Calu3 (cell line): Measurements from ENCODE around the gene LTC4S. TPM values are rescaled to one million over a fixed set of nuclear protein-coding genes. Genes with fewer than 3 reads are reported as not detected.

ENCODE experiments used
- BruUV-seq: library from RNA; stranded (reverse); fragments of 400-500 nt; replicated peaks from 2 replicates; lab custom pipeline; 2021; lab: Mats Ljungman, UMichigan
- CTCF ChIA-PET: fragments of 300-600 bp; sonication (Branson Sonifier 250); formaldehyde crosslinking; loops from one replicate; lab custom pipeline; 2022; ENCODE audit warnings: antibody characterized with exemption; lab: Charles Lee
- DNase-seq: peaks from one replicate; pipeline ENCODE4 v3.0.0; 2022
- H3K27ac Mint-ChIP-seq: one replicate; pipeline ENCODE4 v1.8.0; 2022; ENCODE audit warnings: mixed read lengths; ENCODE audit not compliant: unreplicated experiment
- H3K27me3 Mint-ChIP-seq: one replicate; pipeline ENCODE4 v1.8.0; 2022; ENCODE audit warnings: mixed read lengths; ENCODE audit not compliant: unreplicated experiment
- H3K36me3 Mint-ChIP-seq: one replicate; pipeline ENCODE4 v1.8.0; 2022; ENCODE audit warnings: mild to moderate bottlenecking, moderate library complexity, mixed read lengths; ENCODE audit not compliant: insufficient read depth, unreplicated experiment
- H3K4me1 Mint-ChIP-seq: one replicate; pipeline ENCODE4 v1.8.0; 2022; ENCODE audit warnings: mild to moderate bottlenecking, low read depth, mixed read lengths; ENCODE audit not compliant: unreplicated experiment
- H3K4me3 Mint-ChIP-seq: one replicate; pipeline ENCODE4 v1.8.0; 2022; ENCODE audit warnings: mild to moderate bottlenecking, low read depth, moderate library complexity, mixed read lengths; ENCODE audit not compliant: unreplicated experiment
- H3K9me3 Mint-ChIP-seq: one replicate; pipeline ENCODE4 v1.8.0; 2022; ENCODE audit warnings: low read depth, mixed read lengths; ENCODE audit not compliant: unreplicated experiment
- CTCF ChIP-seq: fragments of 200-600 bp; IDR thresholded peaks from one replicate; pipeline ENCODE4 v1.8.0; 2022; ENCODE audit warnings: antibody characterized with exemption; ENCODE audit not compliant: unreplicated experiment
- intact Hi-C: fragments of 100-400 bp; cut with micrococcal nuclease; formaldehyde crosslinking; loops from one replicate; pipeline ENCODE4 v1.10.0; 2022; ENCODE audit not compliant: unreplicated experiment
- total RNA-seq: library from RNA; stranded (reverse); gene quantifications from 2 replicates; pipeline ENCODE4 v1.2.3, GENCODE V29; 2022

The LTC4S gene
- total RNA-seq, 1 experiment from 2014 or later: 4.9 TPM

- Mint-ChIP-seq H3K4me3 (peak overlapping the region; percentile 97), H3K4me1 (peaks cover 74% of the 10 kb centered on the region), H3K36me3 (peaks cover 100% of the 10 kb centered on the region), H3K9me3 (no peaks in the 10 kb centered on the region), H3K27me3 (no peaks in the 10 kb centered on the region), H3K27ac (peak overlapping the region; percentile 74)
- DNase-seq: no peak
- intact Hi-C loops: no loop called here
- BruUV-seq: no TSS peak
- TF ChIP-seq CTCF: no peak
- CTCF ChIA-PET: interaction anchor here (1.2 kb wide), 1 partner anchor 10 kb away, joined by 3 read pairs; no protein-coding TSS in a partner anchor
Observed at GRCh38 chr5:179827680-179828079, 33.9 kb downstream of the LTC4S start.

GRCh38 chr5:179828756-179829421, 35.1 kb downstream of the LTC4S start:
- CTCF ChIA-PET: no interaction called here
- DNase-seq: no peak
- Mint-ChIP-seq H3K4me1 (peaks cover 84% of the 10 kb centered on the region), H3K9me3 (no peaks in the 10 kb centered on the region), H3K27me3 (no peaks in the 10 kb centered on the region), H3K36me3 (peaks cover 100% of the 10 kb centered on the region), H3K4me3 (no peak overlapping the region), H3K27ac (peak overlapping the region; percentile 60)
- BruUV-seq: no TSS peak
- no peak for TF ChIP-seq CTCF
- intact Hi-C loops: no loop called here

- peak overlapping the region; percentile 60 for H3K27ac Mint-ChIP-seq
- no peak for TF ChIP-seq CTCF
- CTCF ChIA-PET: no interaction called here
Observed at GRCh38 chr5:179829732-179830435, 36.1 kb downstream of the LTC4S start.

GRCh38 chr5:179830818-179831468, 37.2 kb downstream of the LTC4S start:
- intact Hi-C loops: no loop called here
- H3K4me1 Mint-ChIP-seq: peaks cover 68% of the 10 kb centered on the region
- peaks cover 96% of the 10 kb centered on the region for H3K36me3 Mint-ChIP-seq
- peak overlapping the region; percentile 60 for H3K27ac Mint-ChIP-seq
- CTCF ChIA-PET: no interaction called here
- DNase-seq: no peak
- H3K4me3 Mint-ChIP-seq: peak overlapping the region; percentile 19
- no peak for TF ChIP-seq CTCF
- no TSS peak for BruUV-seq
- H3K27me3 Mint-ChIP-seq: no peaks in the 10 kb centered on the region
- no peaks in the 10 kb centered on the region for H3K9me3 Mint-ChIP-seq

More at GRCh38 chr5:179829732-179830435, 36.1 kb downstream of the LTC4S start:
- Mint-ChIP-seq H3K36me3 (peaks cover 96% of the 10 kb centered on the region), H3K4me1 (peaks cover 78% of the 10 kb centered on the region), H3K9me3 (no peaks in the 10 kb centered on the region), H3K27me3 (no peaks in the 10 kb centered on the region), H3K4me3 (peak overlapping the region; percentile 24)
- no peak for DNase-seq
- no TSS peak for BruUV-seq
- intact Hi-C loops: no loop called here
